HT1080 (cell line): ENCODE results near the gene GDPD5. TPM values are rescaled to one million over a fixed set of nuclear protein-coding genes. Genes with fewer than 3 reads are reported as not detected.

Experiments
- DNase-seq: peaks from one replicate; pipeline ENCODE4 v3.0.0-alpha.2; 2015; ENCODE audit warnings: low read depth
- total RNA-seq: library from RNA; depleted of rRNA; stranded (reverse); fragments of >200 nt; shearing (Covaris generic); gene quantifications from 2 replicates; pipeline ENCODE4 v1.2.3, GENCODE V29; 2014

Gene GDPD5
- total RNA-seq, 1 experiment from 2014 or later: 53.2 TPM

- peak; percentile 78 for DNase-seq
Measured at GRCh38 chr11:75492181-75492820, 33.4 kb downstream of the GDPD5 start.

DNA sequence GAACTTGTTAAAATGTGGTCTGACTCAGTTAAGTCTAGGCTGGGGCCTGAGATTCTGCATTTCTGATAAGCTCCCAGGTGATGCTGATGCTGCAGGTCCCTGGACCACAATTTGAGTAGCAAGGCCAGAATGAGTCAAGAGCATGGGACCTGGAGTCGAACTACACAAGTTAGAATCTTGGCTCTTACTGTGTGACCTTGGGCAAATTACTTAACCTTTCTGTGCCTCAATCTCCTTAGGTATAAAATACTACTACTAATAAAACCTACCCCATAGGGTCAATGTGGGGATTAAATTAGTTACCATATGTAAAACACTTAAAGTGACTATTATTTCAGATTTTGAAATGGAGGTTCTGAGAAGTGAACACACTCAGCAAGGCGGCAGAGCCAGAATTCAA is 34.3 kb downstream of the GDPD5 start:
- no peak for DNase-seq

GRCh38 chr11:75490221-75491181 is 35.2 kb downstream of the GDPD5 start:
- DNase-seq: peak; percentile 89

DNA sequence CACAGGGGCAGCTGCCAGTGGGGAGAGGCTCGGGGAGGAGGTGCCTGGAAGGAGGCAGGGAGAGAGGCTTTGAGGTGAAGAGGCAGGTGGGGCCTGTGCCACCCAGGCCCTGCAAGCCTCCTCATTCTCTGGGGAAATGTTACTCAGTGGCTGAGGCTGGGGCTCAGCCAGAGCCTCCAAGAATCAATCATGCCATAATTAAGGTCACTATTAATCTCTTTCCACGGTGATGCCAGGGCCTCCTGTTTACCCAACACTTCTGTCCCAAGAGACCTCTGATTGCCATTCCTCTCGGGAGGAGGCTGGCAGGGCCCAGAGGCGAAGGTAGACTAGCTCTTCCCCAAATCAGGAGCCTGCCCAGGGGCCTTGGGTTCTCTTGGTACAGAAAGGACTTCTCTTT is 38.4 kb downstream of the GDPD5 start:
- no peak for DNase-seq

DNA sequence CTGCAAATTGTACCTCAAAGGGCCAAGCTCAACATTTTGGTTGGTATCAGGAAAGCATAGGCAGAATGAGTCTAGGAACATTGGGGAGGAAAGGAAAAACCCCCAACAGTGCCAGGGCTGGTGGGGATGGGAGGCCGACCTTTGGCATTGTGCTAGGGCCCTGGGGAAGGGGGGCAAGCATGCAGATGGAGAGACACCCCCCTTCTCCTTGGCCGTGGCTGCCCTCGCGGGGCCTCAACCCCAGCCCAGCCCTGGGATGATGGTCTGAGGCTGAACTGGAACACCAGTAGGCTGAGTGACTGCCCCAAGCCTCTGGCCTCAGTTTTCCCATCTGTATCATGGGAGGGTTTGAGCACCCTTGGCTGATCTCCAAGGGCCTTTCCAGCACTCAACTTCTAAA is 40.0 kb downstream of the GDPD5 start:
- DNase-seq: no peak

DNA sequence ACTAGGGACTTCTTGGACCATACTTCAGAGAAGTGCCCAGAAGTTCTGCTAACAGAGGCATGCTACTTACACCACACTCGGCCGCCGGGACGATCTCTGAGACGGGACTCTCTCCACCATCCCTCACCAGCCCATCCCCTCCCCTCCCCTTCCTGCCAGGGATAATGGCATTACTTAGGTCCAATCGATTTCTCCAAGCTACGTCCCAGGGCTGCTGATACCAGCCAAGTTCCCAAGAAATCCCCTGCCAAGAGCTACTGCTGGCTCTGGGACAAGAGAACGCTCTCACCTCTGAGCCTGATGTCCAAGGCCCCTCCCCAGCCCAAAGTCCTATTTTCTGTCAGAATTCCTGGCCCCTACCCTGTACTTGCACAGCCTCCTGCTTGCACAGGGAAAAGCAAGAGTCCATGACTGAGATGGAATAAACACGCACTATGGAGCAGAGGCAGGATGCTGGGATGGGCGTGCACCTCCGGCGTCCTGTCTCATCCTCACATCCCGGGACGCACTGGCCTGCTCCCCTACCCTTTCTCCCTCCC is 42.7 kb downstream of the GDPD5 start:
- DNase-seq: no peak

GRCh38 chr11:75481922-75482606 is 43.7 kb downstream of the GDPD5 start:
- no peak for DNase-seq

GRCh38 chr11:75481223-75481921 is 44.4 kb downstream of the GDPD5 start:
- no peak for DNase-seq

DNA sequence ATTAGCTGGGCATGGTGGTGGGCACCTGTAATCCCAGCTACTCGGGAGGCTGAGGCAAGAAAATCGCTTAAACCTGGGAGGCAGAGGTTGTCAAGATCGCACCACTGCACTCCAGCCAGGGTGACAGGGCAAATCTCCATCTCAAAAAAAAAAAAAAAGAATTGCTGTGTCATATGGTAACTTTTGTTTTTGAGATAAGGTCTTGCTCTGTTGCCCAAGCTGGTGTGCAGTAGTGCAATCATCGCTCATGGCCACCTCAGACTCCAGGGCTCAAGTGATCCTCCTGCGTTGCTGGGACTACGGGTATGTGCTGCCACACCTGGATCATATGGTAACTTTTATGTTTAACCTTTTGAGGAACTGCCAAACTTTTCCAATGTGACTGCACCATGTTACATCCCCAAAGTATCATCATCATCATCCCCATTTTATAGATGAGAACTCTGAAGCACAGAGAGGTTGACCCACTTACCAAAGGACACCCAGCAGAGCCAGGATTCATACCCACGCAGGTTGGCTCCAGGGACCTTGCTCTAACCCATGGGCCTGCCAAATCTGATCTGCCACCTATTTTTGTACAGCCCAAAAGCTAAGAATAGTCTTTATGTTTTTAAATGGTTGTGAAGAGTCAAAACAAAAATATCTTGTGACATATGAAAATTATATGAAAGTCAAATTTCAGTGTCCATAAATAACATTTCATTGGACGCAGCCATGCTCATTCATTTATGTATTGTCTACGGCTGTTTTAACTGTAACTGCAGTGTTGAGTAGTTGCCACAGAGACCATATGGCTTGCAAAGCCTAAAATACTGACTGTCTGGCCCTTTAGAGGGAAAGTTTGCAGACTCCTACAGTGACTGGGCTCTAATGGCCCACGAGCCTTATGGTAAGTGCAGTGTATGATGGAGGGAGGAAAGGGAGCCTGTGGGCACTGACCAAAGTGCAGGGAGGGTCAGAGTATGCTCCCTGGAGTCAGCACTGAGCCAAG is 45.3 kb downstream of the GDPD5 start:
- DNase-seq: no peak

DNA sequence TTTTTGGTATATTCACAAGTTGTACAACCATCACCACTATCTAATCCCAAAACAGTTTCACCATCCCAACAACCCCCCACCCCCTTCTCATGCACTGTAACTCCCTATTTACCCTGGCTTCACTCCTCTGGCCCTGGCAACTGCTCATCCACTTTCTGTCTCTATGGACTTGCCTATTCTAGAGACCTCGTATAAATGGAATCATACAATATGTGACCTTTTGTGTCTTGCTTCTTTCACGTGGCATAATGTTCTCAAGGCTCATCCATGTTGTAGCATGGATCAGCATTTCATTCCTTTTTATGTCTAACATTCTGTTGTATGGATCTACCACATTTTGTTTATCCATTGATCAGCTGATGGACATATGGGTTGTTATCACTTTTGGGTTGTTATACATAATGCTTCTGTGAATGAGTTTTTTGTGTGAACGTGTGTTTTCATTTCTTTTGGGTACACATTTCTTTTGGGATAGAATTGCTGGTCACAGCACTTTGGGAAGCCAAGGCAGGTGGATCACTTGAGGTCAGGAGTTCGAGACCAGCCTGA is 46.1 kb downstream of the GDPD5 start:
- DNase-seq: no peak

- no peak for DNase-seq
Measured at GRCh38 chr11:75478783-75479596, 46.8 kb downstream of the GDPD5 start.

DNA sequence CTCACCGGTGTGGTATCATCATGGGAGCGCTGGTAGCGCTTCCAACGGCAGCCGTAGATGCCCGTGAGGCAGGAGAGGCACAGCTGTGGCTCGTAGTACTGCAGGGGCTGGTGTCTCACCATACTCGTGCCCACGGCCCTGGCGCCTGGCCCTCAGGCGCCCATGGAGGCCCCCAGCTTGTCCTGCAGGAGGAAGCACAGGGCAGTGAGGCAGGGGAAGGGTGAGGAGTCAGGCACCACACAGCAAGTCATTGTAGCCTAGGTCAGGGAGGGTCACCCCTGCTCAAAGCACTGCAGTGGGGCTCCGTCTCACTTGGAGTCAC is 48.2 kb downstream of the GDPD5 start:
- DNase-seq: no peak

- DNase-seq: no peak
Measured at GRCh38 chr11:75476739-75477613, 48.8 kb downstream of the GDPD5 start.

DNA sequence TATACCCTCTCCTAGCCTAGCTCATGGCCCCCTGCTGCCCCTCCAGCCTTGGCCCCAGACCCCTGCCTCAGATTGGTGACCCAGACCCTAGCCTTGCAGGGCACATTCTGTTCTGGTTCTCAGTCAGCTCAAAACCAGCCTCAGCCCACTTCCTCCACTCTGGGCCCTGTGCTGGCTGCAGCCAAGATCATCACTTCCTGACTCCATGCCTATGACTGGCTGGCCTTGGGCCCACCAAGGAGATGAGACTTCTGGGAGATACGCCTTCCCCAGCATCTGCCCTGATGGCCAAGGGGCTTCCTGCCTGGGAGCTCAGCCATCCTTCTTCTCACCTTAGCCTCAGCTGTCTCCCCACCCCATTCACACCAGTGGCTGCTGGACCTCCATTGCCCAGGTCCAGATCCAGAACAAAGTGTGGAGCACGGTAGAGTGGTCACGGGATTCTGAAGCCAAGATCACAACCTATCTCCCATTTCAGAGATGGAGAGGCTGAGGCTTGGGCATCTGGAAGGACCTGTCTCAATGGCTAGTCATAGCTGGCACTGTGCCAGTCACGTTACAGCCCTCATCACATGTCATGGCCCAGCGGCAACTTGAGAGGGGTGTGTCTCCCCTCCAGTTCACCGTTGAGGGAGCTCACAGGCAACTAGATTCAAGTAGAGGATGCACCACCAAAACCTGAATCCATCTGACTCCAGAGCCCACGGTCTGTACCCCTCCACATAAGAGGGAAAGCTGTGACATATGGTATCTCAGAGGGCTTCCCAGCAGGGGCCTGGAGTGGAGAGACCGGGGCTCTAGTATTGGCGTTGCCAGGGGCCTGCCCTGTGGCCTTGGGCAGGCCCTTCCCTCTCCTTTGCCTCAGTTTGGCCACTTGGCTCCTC is 49.7 kb downstream of the GDPD5 start:
- peak; percentile 55 for DNase-seq

- peak; percentile 26 for DNase-seq
Measured at GRCh38 chr11:75474878-75475766, 50.6 kb downstream of the GDPD5 start.

DNA sequence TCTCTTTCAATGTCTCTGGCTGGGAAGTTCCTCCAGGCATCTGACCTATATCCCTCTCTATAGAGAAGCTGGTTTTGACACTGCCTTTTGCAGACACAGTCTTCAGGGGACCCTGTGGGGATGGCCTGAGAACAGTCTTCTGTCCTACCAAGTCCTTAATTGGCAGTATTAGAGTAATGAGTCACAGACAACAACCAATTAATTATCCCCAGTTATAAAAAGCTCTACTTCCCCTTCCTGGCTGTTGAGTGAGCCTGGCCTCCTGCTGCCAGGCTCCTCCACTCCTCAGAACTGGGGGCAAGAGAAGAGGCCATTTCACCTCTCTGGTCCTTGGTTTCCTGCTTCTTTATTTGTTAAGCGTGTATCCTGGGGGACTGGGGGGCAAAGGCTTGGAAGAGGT is 51.5 kb downstream of the GDPD5 start:
- DNase-seq: no peak
